NOMO-1 treated with dmso at 0.1 percent for 144 hours (cell line): ENCODE results near the gene PCDHGA5.
"Not testable (repeated sequence)": the region's sequence is repeated elsewhere in the genome, so short reads cannot be mapped to it uniquely, and the experiment has no call there.

Experiments
- DNase-seq: peaks from one replicate; lab custom pipeline; 2025; ENCODE audit not compliant: unreplicated experiment; lab: John Stamatoyannopoulos, UW

The PCDHGA5 gene

GRCh38 chr5:141384471-141385267 lies 20.7 kb downstream of the PCDHGA5 start:
- DNase-seq, result no peak

- not testable (repeated sequence) for DNase-seq
Observed at GRCh38 chr5:141387557-141388311, 23.8 kb downstream of the PCDHGA5 start, which contains the start of gene PCDHGB4. Gene PCDHGB4, plus strand, starts transcription at chr5:141387698. Its CDS starts 187 bp downstream, at chr5:141387885.

- DNase-seq, result no peak
Observed at GRCh38 chr5:141388661-141389060, 24.7 kb downstream of the PCDHGA5 start.

- no peak for DNase-seq
Observed at GRCh38 chr5:141389153-141390042, 25.4 kb downstream of the PCDHGA5 start.

GRCh38 chr5:141392429-141393198 lies 28.7 kb downstream of the PCDHGA5 start, which contains the start of gene PCDHGA8:
Gene PCDHGA8, plus strand, starts transcription at chr5:141392633. Its CDS starts 181 bp downstream, at chr5:141392814.
- no peak for DNase-seq

GRCh38 chr5:141393267-141393666 lies 29.3 kb downstream of the PCDHGA5 start:
- no peak for DNase-seq

GRCh38 chr5:141394401-141395187 lies 30.6 kb downstream of the PCDHGA5 start:
- not testable (repeated sequence) for DNase-seq

- DNase-seq, result not testable (repeated sequence)
Observed at GRCh38 chr5:141397756-141398551, 34.0 kb downstream of the PCDHGA5 start, which contains the start of gene PCDHGB5. Gene PCDHGB5, plus strand, starts transcription at chr5:141397947. Its CDS starts 181 bp downstream, at chr5:141398128.

- DNase-seq, result no peak
Observed at GRCh38 chr5:141398608-141399007, 34.6 kb downstream of the PCDHGA5 start.

GRCh38 chr5:141399555-141400258 lies 35.7 kb downstream of the PCDHGA5 start:
- DNase-seq, result no peak

- DNase-seq, result no peak
Observed at GRCh38 chr5:141402553-141403243, 38.7 kb downstream of the PCDHGA5 start, which contains the start of gene PCDHGA9. Gene PCDHGA9, plus strand, starts transcription at chr5:141402778. Its CDS starts 175 bp downstream, at chr5:141402953.

GRCh38 chr5:141403387-141403786 lies 39.4 kb downstream of the PCDHGA5 start:
- no peak for DNase-seq

- not testable (repeated sequence) for DNase-seq
Observed at GRCh38 chr5:141407790-141408505, 44.0 kb downstream of the PCDHGA5 start, which contains the start of gene PCDHGB6. Gene PCDHGB6, plus strand, starts transcription at chr5:141408021. Its CDS starts 182 bp downstream, at chr5:141408203.

GRCh38 chr5:141409598-141410306 lies 45.8 kb downstream of the PCDHGA5 start:
- DNase-seq, result no peak

- DNase-seq, result no peak
Observed at GRCh38 chr5:141411575-141411974, 47.6 kb downstream of the PCDHGA5 start.
